Measurements from ENCODE around the gene GBA2. TPM values are rescaled to one million over a fixed set of nuclear protein-coding genes. Genes with fewer than 3 reads are reported as not detected.

Gene GBA2
- total RNA-seq, 1 donor, result 31.1 TPM

DNA sequence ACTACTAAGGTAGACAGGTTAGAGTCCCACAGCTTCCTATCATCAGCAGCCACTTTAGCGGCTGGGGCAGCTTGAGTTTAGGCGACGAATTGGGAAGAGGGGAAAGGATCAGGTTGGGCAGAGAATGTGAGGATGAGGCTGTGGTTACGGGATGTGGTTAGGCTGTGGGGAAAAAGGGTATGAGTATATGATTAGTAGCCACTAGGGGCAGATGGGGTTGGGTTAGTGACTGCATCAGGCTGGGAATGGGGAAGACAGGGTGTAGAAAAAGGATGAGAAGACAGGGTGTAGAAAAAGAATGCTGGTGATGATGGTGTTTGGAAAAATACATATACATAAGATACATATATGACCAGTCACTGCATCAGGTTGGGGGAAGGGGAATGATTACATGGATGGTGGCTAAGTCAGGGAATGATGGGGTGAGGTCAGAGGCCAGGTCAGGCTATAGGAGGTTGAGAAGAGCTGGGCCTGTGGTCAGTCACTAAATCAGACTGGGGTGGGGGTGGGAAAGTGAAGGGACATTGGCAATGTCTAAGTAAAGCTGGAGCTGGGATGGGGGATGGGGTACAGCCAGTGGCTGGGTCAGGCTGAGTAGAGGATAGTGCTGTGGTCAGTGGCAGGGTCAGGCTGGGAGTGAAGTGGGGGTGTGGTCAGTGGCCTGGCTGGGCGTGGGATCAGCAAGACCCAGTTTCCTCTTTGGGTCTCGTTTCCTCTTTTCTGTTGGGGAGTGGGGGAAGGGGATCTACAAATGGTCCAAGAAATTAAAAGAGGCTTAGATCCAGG, 19.1 kb downstream of the GBA2 start:
- Histone ChIP-seq H3K27me3 (ENCODE audit: insufficient read depth, low read length) (no peaks in the 10 kb centered on the region), H3K4me2 (ENCODE audit: insufficient read depth, low read length) (peak overlapping the region; percentile 92), H4K20me1 (ENCODE audit: insufficient read depth, low read length) (peaks cover 35% of the 10 kb centered on the region), H3K36me3 (ENCODE audit: insufficient read depth, low read length) (peaks cover 23% of the 10 kb centered on the region), H3K4me1 (ENCODE audit: insufficient read depth, low read length) (peaks cover 70% of the 10 kb centered on the region), H3K79me2 (ENCODE audit: insufficient read depth, low read length) (peaks cover 86% of the 10 kb centered on the region), H2AFZ (ENCODE audit: low read length) (no peak overlapping the region), H3K9me3 (ENCODE audit: low read depth, low read length) (no peaks in the 10 kb centered on the region), H3K27ac (ENCODE audit: low read depth, low read length) (peak overlapping the region; percentile 87), H3K4me3 (ENCODE audit: insufficient read depth, low read length) (peak overlapping the region; percentile 90)
- TF ChIP-seq, protein P1, sequence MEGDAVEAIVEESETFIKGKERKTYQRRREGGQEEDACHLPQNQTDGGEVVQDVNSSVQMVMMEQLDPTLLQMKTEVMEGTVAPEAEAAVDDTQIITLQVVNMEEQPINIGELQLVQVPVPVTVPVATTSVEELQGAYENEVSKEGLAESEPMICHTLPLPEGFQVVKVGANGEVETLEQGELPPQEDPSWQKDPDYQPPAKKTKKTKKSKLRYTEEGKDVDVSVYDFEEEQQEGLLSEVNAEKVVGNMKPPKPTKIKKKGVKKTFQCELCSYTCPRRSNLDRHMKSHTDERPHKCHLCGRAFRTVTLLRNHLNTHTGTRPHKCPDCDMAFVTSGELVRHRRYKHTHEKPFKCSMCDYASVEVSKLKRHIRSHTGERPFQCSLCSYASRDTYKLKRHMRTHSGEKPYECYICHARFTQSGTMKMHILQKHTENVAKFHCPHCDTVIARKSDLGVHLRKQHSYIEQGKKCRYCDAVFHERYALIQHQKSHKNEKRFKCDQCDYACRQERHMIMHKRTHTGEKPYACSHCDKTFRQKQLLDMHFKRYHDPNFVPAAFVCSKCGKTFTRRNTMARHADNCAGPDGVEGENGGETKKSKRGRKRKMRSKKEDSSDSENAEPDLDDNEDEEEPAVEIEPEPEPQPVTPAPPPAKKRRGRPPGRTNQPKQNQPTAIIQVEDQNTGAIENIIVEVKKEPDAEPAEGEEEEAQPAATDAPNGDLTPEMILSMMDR (IDR thresholded peaks at IDR 0.05; ENCODE audit: extremely low read depth, low read depth, low read length), result peak; percentile 81
- peak; percentile 98 for DNase-seq (ENCODE audit: insufficient read length, low spot score, missing footprints)

DNA sequence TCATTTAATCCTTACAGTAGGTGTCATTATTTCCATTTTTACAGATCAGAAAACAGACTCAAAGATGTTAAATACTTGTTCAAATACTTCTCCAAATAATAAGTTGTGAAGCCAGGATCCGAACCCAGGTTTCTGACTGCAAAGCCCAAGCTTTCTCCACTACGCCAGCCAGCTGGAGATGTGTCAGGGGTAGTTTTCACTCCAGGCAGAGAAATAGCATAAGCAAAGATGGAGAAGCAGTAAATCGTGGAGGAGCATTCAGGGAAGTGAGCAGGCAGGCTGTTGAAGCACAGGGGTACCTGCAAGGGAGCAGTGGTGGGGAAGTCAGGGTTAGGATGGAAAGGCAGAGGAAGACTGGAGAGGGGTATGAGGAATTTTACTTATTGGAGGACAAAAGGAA, 19.9 kb downstream of the GBA2 start:
- Histone ChIP-seq H3K27me3 (ENCODE audit: insufficient read depth, low read length) (no peaks in the 10 kb centered on the region), H3K4me2 (ENCODE audit: insufficient read depth, low read length) (peak overlapping the region; percentile 92), H2AFZ (ENCODE audit: low read length) (no peak overlapping the region), H3K79me2 (ENCODE audit: insufficient read depth, low read length) (peaks cover 86% of the 10 kb centered on the region), H3K9me3 (ENCODE audit: low read depth, low read length) (no peaks in the 10 kb centered on the region), H3K36me3 (ENCODE audit: insufficient read depth, low read length) (peaks cover 23% of the 10 kb centered on the region), H3K27ac (ENCODE audit: low read depth, low read length) (peak overlapping the region; percentile 87), H3K4me1 (ENCODE audit: insufficient read depth, low read length) (peaks cover 65% of the 10 kb centered on the region), H3K4me3 (ENCODE audit: insufficient read depth, low read length) (peak overlapping the region; percentile 90), H4K20me1 (ENCODE audit: insufficient read depth, low read length) (peaks cover 39% of the 10 kb centered on the region)
- no peak for DNase-seq (ENCODE audit: insufficient read length, low spot score, missing footprints)
- TF ChIP-seq, protein P1 (IDR thresholded peaks at IDR 0.05; ENCODE audit: extremely low read depth, low read depth, low read length), result no peak

DNA sequence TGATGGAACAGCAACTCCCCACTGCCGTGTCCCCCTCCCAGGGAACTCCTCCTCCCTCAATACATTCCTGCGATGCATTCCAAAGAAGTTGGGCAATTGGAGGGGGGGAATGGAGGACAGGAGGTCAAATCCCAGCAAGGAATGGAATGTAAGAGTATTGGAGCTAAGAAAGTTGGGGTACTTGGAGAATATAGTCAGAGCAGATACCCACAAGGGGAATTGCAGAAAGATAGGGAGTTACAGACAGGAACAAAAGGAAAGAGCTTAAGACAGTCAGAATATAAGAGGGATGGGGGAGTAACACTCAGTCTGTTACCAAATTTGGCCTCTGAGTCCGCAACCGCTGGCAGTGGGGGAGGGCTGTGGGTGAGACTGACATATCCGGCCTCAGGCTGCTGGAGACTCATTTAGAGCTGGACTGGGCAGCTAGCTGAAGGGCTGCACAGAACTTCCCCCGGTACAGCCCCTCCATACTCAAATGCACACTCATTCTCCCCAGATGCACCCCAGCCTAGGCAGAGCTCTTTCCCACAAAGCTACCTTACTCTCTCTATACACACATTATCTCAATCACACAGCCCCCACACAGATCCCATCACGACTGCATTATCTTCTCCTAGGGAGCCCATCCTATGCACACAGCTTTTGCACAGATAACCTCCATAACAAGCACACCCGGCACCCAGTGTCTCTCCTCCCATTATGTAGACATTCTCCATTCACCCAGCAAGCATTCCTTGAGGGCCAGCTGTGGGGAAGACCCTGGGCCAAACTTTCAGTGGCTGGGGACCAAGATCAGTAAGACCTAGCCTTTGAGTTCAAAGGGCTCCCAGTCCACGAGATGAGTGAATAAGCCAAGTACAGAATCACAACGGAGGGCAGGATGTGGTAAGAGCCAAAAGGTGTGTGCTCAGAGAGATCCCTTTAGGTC, 20.7 kb downstream of the GBA2 start:
- Histone ChIP-seq H4K20me1 (ENCODE audit: insufficient read depth, low read length) (peaks cover 40% of the 10 kb centered on the region), H3K9me3 (ENCODE audit: low read depth, low read length) (no peaks in the 10 kb centered on the region), H3K36me3 (ENCODE audit: insufficient read depth, low read length) (peaks cover 30% of the 10 kb centered on the region), H3K4me1 (ENCODE audit: insufficient read depth, low read length) (peaks cover 57% of the 10 kb centered on the region), H2AFZ (ENCODE audit: low read length) (no peak overlapping the region), H3K27me3 (ENCODE audit: insufficient read depth, low read length) (no peaks in the 10 kb centered on the region), H3K79me2 (ENCODE audit: insufficient read depth, low read length) (peaks cover 86% of the 10 kb centered on the region), H3K4me3 (ENCODE audit: insufficient read depth, low read length) (peak overlapping the region; percentile 90), H3K27ac (ENCODE audit: low read depth, low read length) (peak overlapping the region; percentile 87), H3K4me2 (ENCODE audit: insufficient read depth, low read length) (peak overlapping the region; percentile 92)
- TF ChIP-seq, protein P1 (IDR thresholded peaks at IDR 0.05; ENCODE audit: extremely low read depth, low read depth, low read length), result no peak
- peak; percentile 95 for DNase-seq (ENCODE audit: insufficient read length, low spot score, missing footprints)

DNA sequence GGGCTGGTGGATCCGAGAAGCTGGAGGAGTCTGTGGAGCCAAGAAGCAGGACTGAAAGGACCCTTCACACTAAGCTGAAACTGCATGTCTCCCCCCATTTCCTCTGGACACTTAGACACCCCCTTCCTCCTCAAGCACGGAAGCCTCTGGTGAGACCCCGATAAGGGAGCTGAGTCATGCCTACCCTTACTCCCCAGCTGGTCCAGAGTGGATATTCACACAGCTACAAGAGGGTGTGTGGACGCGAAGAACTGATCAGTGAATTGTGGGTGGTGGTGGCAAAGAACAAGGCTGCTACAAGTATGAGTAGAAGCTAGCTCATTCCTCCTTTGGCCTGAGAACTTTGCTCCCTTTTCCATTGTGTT, 21.4 kb downstream of the GBA2 start:
- no peak overlapping the region for H2AFZ ChIP-seq (ENCODE audit: low read length)
- H3K27me3 ChIP-seq (ENCODE audit: insufficient read depth, low read length), result no peaks in the 10 kb centered on the region

More for the DNA sequence above, 21.4 kb downstream of the GBA2 start:
- Histone ChIP-seq H3K79me2 (ENCODE audit: insufficient read depth, low read length) (peaks cover 84% of the 10 kb centered on the region), H3K4me1 (ENCODE audit: insufficient read depth, low read length) (peaks cover 52% of the 10 kb centered on the region), H3K4me2 (ENCODE audit: insufficient read depth, low read length) (peak overlapping the region; percentile 92), H3K9me3 (ENCODE audit: low read depth, low read length) (no peaks in the 10 kb centered on the region), H3K27ac (ENCODE audit: low read depth, low read length) (peak overlapping the region; percentile 87), H3K36me3 (ENCODE audit: insufficient read depth, low read length) (peaks cover 37% of the 10 kb centered on the region), H4K20me1 (ENCODE audit: insufficient read depth, low read length) (peaks cover 41% of the 10 kb centered on the region), H3K4me3 (ENCODE audit: insufficient read depth, low read length) (peak overlapping the region; percentile 90)
- TF ChIP-seq, protein P1 (IDR thresholded peaks at IDR 0.05; ENCODE audit: extremely low read depth, low read depth, low read length), result no peak
- DNase-seq (ENCODE audit: insufficient read length, low spot score, missing footprints), result peak; percentile 10

All from osteoblast (primary cell).